GM19467 (cell line): ENCODE measurements around the gene SKOR1.

Experiments
- ATAC-seq: cut with Tn5 transposase; IDR thresholded peaks from one replicate; pipeline ENCODE4 v1.9.1; 2021; ENCODE audit warnings: mild to moderate bottlenecking, moderate library complexity; ENCODE audit not compliant: unreplicated experiment

The SKOR1 gene

DNA sequence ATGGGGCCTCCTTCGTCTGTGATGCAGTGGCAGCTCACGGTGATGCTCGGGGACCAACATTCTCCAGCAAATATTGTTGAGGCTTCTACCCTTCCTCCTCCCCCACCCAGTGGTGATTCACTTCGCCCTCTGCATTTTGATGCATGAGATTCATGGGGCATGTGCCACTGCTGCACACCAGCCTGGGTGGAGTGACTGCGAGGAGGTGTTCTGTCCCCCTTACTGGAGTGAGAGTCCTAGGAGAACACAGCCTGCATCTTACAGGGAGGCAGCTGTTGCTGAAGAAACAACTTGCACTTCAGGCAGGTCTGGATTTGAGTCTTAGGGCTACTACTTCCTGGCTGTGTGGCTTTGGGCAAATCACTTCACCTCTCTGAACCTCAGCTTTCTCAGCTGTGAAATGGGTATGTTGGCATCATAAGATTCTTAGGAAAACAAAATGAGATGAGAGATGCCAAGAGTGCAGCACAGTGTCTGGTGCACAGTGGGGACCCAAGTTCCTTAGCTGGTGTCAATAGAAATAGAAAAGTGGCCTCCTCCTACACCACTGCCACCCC lies 10.2 kb upstream of the SKOR1 start:
- no peak for ATAC-seq

- no peak for ATAC-seq
Measured at GRCh38 chr15:67816668-67817067, 8.6 kb upstream of the SKOR1 start.

DNA sequence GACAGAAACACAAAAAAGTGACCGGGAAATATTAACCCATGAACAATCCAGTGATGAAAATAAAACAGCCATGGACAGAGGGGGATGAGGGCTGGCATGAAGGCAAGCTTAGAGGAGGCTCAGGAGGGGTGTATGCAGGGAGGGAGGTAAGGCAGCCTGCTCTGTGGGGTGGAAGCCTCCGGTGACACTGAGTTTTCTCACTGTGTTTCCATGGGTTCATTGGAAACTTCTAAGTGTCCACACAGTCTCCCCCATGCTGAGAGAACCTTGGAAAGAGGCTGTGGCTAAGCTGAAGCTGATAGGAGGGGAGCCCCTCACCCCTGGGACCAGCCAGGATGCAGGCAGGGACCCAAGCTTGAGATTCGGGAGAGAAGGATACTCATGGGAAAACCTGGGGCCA lies 6.8 kb upstream of the SKOR1 start:
- no peak for ATAC-seq

DNA sequence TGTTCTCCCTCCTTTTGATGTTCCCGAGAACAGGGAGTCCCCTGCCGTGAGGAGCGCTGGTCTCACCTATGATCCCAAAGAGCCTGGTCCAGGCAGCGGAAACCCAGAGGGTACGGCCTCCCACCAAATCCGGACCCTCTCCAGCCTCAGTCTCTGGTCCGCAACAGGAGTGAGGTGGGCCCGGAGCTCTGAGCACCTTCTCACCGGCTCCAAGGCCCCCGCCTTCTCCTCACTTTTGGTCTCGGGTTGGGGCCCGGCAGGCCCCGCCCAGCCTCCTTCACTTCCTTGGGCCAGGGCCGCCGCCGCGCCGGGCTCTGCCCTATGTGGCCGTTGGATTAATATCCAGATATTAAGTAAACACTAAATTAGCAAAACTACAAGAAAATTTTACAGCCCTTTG lies 5.7 kb upstream of the SKOR1 start:
- ATAC-seq = no peak

DNA sequence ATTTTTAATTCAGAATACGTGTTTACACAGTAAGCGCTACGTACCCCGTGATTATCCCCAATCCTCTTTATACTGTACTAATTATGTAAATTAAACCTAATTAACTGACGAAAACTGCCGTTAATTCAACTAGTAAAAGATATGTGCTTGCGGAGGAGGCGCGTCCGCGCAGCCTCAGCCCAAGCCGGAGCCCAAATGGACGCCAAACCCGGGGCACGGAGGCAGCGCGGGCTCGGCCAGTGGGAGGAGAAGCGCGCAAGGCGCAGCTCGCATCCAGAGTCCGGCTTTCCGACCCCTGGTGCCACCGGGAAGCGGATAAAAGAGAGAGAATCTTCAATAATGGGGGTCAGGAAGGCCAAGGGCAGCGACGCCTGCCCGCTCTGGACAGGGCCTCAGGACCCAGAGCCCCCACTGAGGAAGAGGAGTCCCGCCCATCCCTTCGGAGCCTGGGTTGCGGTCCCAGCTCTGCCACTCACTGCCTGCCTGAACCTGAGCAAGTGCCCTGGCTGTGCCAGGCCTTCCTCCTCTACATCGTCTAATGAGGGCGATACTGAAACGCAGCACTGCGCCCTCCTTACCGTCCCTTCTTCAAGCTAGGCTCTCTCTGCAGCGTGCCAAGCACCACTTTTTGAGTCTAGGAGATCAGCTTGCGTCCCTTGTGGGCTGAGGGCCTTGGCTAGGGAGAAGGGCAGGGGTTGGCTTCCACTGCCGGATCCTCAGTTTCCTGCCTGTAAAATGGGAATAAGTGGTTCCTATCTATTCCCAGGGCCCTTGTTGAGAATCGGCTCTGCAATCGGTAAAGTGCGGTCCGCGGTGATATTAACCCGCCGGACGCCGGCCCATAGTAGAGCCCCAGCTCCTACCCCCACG lies 5.0 kb upstream of the SKOR1 start:
- ATAC-seq = no peak

GRCh38 chr15:67820992-67821783 lies 4.1 kb upstream of the SKOR1 start:
- no peak for ATAC-seq

- ATAC-seq = no peak
Measured at GRCh38 chr15:67821784-67822440, 3.4 kb upstream of the SKOR1 start.

- ATAC-seq = no peak
Measured at GRCh38 chr15:67822537-67823313, 2.6 kb upstream of the SKOR1 start.

- no peak for ATAC-seq
Measured at GRCh38 chr15:67823314-67824196, 1.8 kb upstream of the SKOR1 start.

GRCh38 chr15:67824197-67824968 lies 926 bp upstream of the SKOR1 start:
- ATAC-seq = no peak

- ATAC-seq = no peak
Measured at GRCh38 chr15:67825881-67826716, 790 bp downstream of the SKOR1 start.

GRCh38 chr15:67826717-67827561 lies 1.6 kb downstream of the SKOR1 start:
- no peak for ATAC-seq

DNA sequence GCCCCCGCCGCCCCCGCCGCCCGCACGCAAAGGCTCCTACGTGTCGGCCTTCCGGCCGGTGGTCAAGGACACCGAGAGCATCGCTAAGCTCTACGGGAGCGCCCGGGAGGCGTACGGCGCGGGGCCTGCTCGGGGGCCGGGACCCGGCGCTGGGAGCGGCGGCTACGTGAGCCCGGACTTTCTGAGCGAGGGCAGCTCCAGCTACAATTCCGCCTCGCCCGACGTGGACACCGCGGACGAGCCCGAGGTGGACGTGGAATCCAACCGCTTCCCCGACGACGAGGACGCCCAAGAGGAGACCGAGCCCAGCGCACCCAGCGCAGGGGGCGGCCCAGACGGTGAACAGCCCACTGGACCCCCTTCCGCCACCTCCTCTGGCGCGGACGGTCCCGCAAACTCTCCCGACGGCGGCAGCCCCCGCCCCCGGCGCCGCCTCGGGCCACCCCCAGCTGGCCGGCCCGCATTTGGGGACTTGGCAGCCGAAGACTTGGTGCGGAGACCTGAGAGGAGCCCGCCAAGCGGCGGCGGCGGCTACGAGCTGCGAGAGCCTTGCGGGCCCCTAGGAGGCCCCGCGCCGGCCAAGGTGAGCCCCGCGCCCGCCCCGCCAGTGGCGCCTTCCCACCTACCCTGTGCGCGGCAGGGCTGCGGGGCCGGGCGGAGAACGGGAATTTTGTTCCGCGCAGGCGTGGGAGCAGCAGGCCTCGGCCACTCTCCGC lies 2.4 kb downstream of the SKOR1 start:
- ATAC-seq = no peak

DNA sequence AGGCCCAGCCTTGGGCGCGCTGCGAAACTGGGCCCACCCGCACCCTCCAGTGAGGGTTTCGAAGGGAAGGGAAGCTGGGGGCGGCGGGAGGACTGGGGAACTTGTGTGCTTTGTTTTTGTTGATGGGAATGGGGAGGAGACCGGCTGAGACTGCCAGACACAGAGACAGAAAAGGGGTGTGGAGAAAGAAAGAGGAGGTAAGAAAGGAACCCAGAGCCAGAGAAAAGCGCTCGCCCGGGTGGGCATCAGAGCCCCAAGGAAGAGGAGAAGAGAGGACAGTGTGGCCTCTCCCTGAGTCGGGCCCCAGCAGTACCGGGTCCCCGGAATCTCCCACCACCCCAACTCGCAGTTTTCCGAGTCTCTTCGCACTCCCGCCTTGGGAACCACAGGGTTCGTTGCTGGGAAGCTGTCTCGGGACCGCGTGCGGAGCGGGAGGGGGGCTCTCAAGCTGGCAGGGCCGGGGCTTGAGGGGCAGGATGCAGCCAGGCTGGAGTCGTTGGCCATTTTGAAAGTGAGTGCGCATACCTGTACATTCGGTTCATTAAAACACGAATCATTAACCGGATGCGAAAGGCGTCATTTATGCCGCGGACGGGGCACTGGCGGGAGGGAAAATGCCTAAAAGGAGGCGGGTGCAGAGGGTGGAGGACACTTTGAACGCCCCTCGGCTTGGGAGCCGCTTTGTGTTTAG lies 3.1 kb downstream of the SKOR1 start:
- ATAC-seq = no peak

GRCh38 chr15:67828969-67829646 lies 3.8 kb downstream of the SKOR1 start:
- no peak for ATAC-seq
